Endothelial cell of umbilical vein (primary cell): ENCODE data around the gene MAP3K4. TPM values are rescaled to one million over a fixed set of nuclear protein-coding genes. Genes with fewer than 3 reads are reported as not detected.

ENCODE experiments used
- BruUV-seq: library from RNA; stranded (reverse); fragments of 400-500 nt; replicated peaks from 2 replicates; lab custom pipeline; 2021; lab: Mats Ljungman, UMichigan
- CTCF ChIA-PET: fragments of 300-600, 350-600 bp; sonication (Branson Sonifier 250); formaldehyde crosslinking; loops from one replicate; lab custom pipeline; 2021; ENCODE audit warnings: antibody characterized with exemption, inconsistent platforms; lab: Charles Lee
- POLR2A ChIA-PET: fragments of 300-600, 350-600 bp; sonication (Branson Sonifier 250); formaldehyde crosslinking; loops from one replicate; lab custom pipeline; 2021; ENCODE audit warnings: antibody characterized with exemption, inconsistent platforms; lab: Charles Lee
- DNase-seq: peaks from one replicate; pipeline ENCODE4 v3.0.0-alpha.2; 2011; ENCODE audit warnings: low read depth, low spot score
- FAIRE-seq: peaks from 2 replicates; lab custom pipeline; 2011; peaks lifted over from hg19 to GRCh38; lab: Jason Lieb, UNC
- H2AFZ ChIP-seq: 2 replicates; pipeline ENCODE4 v1.6.0; 2012; ENCODE audit warnings: low read depth, low read length, control low read depth, inconsistent platforms
- H3K27ac ChIP-seq: 2 replicates; pipeline ENCODE4 v1.5.1; 2011; ENCODE audit warnings: low read depth, mild to moderate bottlenecking, control low read depth, low read length, moderate library complexity; ENCODE audit not compliant: insufficient read depth
- H3K27me3 ChIP-seq, 2 experiments: 2 replicates each; pipeline versions ENCODE4 v1.6.0 to v1.6.1; 2011; ENCODE audit warnings: low read length in 2 of 2, mixed read lengths in 1 of 2; ENCODE audit not compliant: control insufficient read depth in 2 of 2, insufficient read depth in 2 of 2
- H3K36me3 ChIP-seq, 2 experiments: 2 replicates in 1 of 2; 3 replicates in 1 of 2; pipeline ENCODE4 v1.5.1; 2011; ENCODE audit warnings: low read length in 2 of 2, mild to moderate bottlenecking in 1 of 2, moderate library complexity in 1 of 2; ENCODE audit not compliant: control insufficient read depth in 2 of 2, insufficient read depth in 2 of 2; ENCODE audit errors: extremely low read depth in 1 of 2
- H3K4me1 ChIP-seq: 3 replicates; pipeline ENCODE4 v1.5.1; 2011; ENCODE audit warnings: mild to moderate bottlenecking, low read length; ENCODE audit not compliant: control insufficient read depth, insufficient read depth; ENCODE audit errors: extremely low read depth
- H3K4me2 ChIP-seq: 2 replicates; pipeline ENCODE4 v1.6.1; 2011; ENCODE audit warnings: low read length, control low read depth, mixed read lengths; ENCODE audit not compliant: insufficient read depth
- H3K4me3 ChIP-seq, 3 experiments: fragments of 200-600 bp in 1 of 3; sonication (generic), shearing (Covaris generic) in 1 of 3; replicated peaks in 1 of 3; 2 replicates each; pipeline ENCODE4 v1.5.1; 2011 to 2016; ENCODE audit warnings: control low read depth in 3 of 3, low read length in 3 of 3, mild to moderate bottlenecking in 2 of 3, inconsistent platforms in 1 of 3, low read depth in 1 of 3, moderate library complexity in 1 of 3; ENCODE audit not compliant: insufficient read depth in 1 of 3
- H3K79me2 ChIP-seq: 2 replicates; pipeline ENCODE4 v1.6.0; 2012; ENCODE audit warnings: low read length, inconsistent platforms; ENCODE audit not compliant: control insufficient read depth, insufficient read depth
- H3K9ac ChIP-seq: replicated peaks from 2 replicates; pipeline ENCODE3; 2011; ENCODE audit warnings: low read length, control low read depth; ENCODE audit not compliant: insufficient read depth; ENCODE audit errors: extremely low read depth
- H3K9me1 ChIP-seq: replicated peaks from 3 replicates; pipeline ENCODE4 v1.6.0; 2011; ENCODE audit warnings: mild to moderate bottlenecking, low read length; ENCODE audit not compliant: control insufficient read depth, insufficient read depth; ENCODE audit errors: extremely low read depth
- H3K9me3 ChIP-seq: replicated peaks from 2 replicates; pipeline ENCODE4 v1.5.1; 2012; ENCODE audit warnings: low read length, inconsistent platforms; ENCODE audit not compliant: control insufficient read depth, insufficient read depth
- H4K20me1 ChIP-seq: replicated peaks from 2 replicates; pipeline ENCODE3; 2011; ENCODE audit warnings: mild to moderate bottlenecking, low read length; ENCODE audit not compliant: control insufficient read depth, insufficient read depth; ENCODE audit errors: extremely low read depth
- CTCF ChIP-seq, 2 donors: IDR thresholded peaks; 1 replicate in 1 of 2; 2 replicates in 1 of 2; pipeline ENCODE4 v1.5.1; 2011; ENCODE audit warnings: low read length in 2 of 2, mild to moderate bottlenecking in 2 of 2, moderate library complexity in 2 of 2, control low read depth in 1 of 2, inconsistent platforms in 1 of 2, low read depth in 1 of 2; ENCODE audit not compliant: insufficient read depth in 1 of 2; ENCODE audit errors: extremely low read depth in 1 of 2
- EZH2 ChIP-seq: IDR thresholded peaks from 2 replicates; pipeline ENCODE4 v1.6.1; 2012; ENCODE audit warnings: borderline replicate concordance, low read depth, mild to moderate bottlenecking, moderate library complexity, low read length, inconsistent platforms; ENCODE audit not compliant: severe bottlenecking
- FOS ChIP-seq: IDR thresholded peaks from 2 replicates; pipeline ENCODE4 v1.6.1; 2011; ENCODE audit warnings: mild to moderate bottlenecking, low read length, moderate library complexity, borderline replicate concordance; ENCODE audit not compliant: insufficient read depth
- GATA2 ChIP-seq: IDR thresholded peaks from 2 replicates; pipeline ENCODE4 v1.7.0; 2011; ENCODE audit warnings: low read depth, mild to moderate bottlenecking, moderate library complexity, mixed read lengths, low read length; ENCODE audit not compliant: insufficient read length, insufficient read depth
- POLR2A ChIP-seq: IDR thresholded peaks from 2 replicates; pipeline ENCODE4 v1.6.1; 2012; ENCODE audit warnings: low read depth, mild to moderate bottlenecking, control low read depth, low read length
- dilution Hi-C: fragments of 300-500 bp; cut with MboI; formaldehyde crosslinking; loops from one replicate; pipeline ENCODE4 v1.15.0; 2019; ENCODE audit warnings: low sequenced_read_pairs; ENCODE audit not compliant: extremely low pct_ligation_motif_present
- intact Hi-C: fragments of 100-400 bp; cut with micrococcal nuclease; formaldehyde crosslinking; loops from one replicate; pipeline ENCODE4 v1.10.0; 2022
- polyA plus RNA-seq, 4 experiments: library from polyadenylated mRNA; depleted of rRNA in 3 of 4; stranded (reverse) in 3 of 4; unstranded in 1 of 4; fragments of >200 nt; gene quantifications; 2 replicates each; pipeline versions ENCODE4 v1.2.1 to v1.2.3, GENCODE V29; 2011 to 2012; ENCODE audit warnings: missing spikeins in 1 of 4
- total RNA-seq: library from RNA; stranded (reverse); gene quantifications from 2 replicates; pipeline ENCODE4 v1.2.3, GENCODE V29; 2021

Gene MAP3K4
- total and polyA plus RNA-seq, 2 donors (not counting 3 experiments of a cell fraction or from before 2014, with no cell fraction given), result 10.8 to 42.3 TPM

GRCh38 chr6:160950507-160950906 lies 41.1 kb upstream of the MAP3K4 start:
- Histone ChIP-seq H3K9me1 (no peaks in the 10 kb centered on the region), H3K4me3 (no peak overlapping the region), H3K4me2 (no peak overlapping the region), H3K9me3 (no peaks in the 10 kb centered on the region), H3K79me2 (no peaks in the 10 kb centered on the region), H3K27ac (no peak overlapping the region), H3K27me3 (no peaks in the 10 kb centered on the region), H2AFZ (no peak overlapping the region), H3K9ac (no peak overlapping the region), H3K36me3 (no peaks in the 10 kb centered on the region), H4K20me1 (no peaks in the 10 kb centered on the region), H3K4me1 (no peaks in the 10 kb centered on the region)
- FAIRE-seq (no peak), DNase-seq (no peak)
- dilution Hi-C loops (no loop called here), intact Hi-C loops (no loop called here)
- BruUV-seq, result no TSS peak
- no peak for TF ChIP-seq POLR2A
- TF ChIP-seq EZH2, result no peak
- TF ChIP-seq GATA2, result no peak
- TF ChIP-seq CTCF (IDR thresholded peaks at IDR 0.05; ENCODE audit: extremely low read depth in 1 of 2, insufficient read depth in 1 of 2, low read depth in 1 of 2, low read length in 2 of 2), result no peak
- no peak for TF ChIP-seq FOS
- CTCF ChIA-PET, result interaction anchor here (2.1 kb wide), 1 partner anchor 20 kb away, joined by 10 read pairs; no protein-coding TSS in a partner anchor
- POLR2A ChIA-PET, result no interaction called here
